HG03469 (cell line): Measurements from ENCODE around the gene BPGM.
"Not testable (repeated sequence)": the region's sequence is repeated elsewhere in the genome, so short reads cannot be mapped to it uniquely, and the experiment has no call there.

ENCODE experiments used
- ATAC-seq: cut with Tn5 transposase; IDR thresholded peaks from one replicate; pipeline ENCODE4 v1.9.1; 2021; ENCODE audit warnings: mild to moderate bottlenecking, moderate library complexity, moderate number of reproducible peaks; ENCODE audit not compliant: unreplicated experiment

Gene BPGM

DNA sequence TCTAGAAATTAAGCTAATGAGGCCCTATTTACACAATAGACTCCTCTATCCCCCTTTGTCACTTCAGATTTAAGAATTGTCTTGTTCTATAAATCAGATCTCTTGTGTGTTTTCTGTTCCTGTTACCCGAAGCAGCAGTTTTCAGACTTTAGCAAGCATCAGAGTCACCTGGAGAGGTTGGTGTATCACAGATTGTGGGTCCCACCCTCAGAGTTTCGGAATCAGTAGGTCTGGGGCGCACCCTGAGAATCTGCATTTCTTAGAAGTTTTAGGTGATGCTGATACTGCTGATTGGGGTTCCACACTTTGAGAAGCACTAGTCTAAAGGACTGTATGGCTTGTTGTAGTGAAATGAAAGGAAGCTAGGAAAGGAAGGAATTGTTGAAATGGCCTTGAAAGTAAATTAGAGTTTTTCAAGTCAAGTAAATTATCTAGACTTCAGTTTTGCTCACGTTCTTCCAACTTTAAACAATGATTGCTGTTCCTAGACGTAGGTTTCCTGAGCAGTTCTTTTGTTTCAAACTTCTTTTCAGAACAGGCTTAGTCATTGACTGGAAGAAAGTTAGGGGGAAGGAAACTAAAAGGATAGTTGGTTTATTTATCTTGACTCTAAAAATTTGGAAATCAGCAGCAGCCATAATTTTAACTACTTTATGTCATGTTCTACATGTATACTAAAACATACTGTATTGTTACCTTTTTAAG is 15.7 kb downstream of the BPGM start:
- no peak for ATAC-seq

DNA sequence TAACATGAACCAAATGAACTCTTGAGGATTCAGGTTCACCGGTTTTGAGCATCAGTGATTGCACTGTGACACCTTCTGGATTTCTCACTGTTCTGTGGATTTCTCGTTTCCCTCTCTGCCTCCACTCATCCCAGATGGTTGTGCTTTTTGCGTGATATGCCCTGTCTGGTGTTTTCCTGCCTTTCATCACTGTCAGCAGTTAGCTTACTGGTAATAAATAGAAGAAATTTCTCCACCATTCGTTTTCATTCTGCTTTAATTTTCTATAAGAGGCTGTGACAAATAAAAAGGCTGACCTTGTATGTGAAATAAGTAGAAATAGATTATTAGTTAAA is 16.2 kb downstream of the BPGM start:
- ATAC-seq, result no peak

DNA sequence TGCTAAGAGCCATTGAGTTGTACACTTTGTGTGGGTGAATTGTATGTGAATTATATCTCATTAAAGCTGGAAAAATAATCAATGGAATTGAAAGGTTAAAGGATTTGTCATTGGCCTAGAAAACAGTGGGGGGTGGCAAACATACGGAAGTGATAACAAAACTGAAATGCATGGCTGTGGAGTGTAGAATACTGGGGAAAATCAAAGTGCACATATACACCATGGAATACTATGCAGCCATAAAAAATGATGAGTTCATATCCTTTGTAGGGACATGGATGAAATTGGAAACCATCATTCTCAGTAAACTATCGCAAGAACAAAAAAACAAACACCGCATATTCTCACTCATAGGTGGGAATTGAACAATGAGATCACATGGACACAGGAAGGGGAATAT is 18.4 kb downstream of the BPGM start:
- ATAC-seq, result not testable (repeated sequence)

DNA sequence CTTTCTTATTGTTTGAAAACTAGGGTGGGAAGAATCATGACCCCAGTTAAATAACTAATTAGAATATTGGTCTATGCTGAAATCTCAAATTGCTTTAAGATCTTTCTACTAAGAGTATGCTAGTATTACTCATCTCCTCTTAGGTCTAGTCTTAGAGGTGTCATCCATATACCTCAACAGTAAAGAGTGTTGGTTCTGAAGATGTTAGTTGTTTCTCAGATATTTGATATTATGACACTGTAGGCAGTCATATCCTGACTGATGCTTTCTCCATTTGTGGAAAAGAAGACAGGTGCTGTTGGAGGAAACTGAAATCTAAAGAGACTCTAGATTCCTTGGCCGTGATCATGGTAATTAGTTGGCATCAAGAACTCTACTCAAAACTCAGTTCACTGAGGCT is 21.2 kb downstream of the BPGM start:
- no peak for ATAC-seq

- no peak for ATAC-seq
Observed at GRCh38 chr7:134669388-134669787, 22.7 kb downstream of the BPGM start.

GRCh38 chr7:134669845-134670373 is 23.3 kb downstream of the BPGM start:
- ATAC-seq, result no peak

DNA sequence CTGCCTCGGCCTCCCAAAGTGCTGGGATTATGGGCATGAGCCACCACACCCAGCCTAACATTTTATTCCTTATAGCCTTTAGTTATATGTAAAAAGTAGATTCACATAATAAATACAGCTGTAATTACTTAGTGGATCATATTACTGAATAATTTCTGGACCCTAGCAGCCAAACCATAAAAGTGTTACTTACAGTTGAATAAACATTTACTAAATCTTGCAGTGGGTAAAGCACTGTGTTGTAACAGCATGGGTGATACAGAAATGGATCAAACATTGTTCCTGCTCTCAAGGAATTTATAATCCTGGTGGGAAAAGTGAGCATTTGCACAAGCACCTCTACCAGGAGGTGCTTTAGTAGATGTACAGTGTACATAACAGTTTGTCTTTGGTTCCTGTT is 25.0 kb downstream of the BPGM start:
- no peak for ATAC-seq

GRCh38 chr7:134674424-134674823 is 27.8 kb downstream of the BPGM start:
- no peak for ATAC-seq

DNA sequence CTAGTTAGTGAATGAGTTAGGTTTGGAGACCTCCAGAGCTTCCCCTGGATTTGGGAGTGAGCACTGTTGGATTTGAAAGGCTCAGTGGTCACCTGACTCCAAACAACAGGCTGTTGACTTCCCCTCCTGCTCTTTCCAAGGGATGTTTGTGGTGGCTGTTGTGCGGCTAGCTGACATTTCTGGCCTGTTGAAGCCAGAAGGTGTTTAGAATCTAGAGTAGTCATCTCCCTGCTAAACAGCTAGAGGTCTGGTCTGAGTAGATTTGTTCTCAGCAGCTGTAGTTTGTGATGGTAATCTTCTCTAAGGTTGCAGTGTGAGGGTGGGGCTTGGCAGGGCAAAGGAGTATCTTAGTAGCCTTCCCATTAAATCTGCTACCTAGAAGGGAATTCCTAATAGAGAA is 30.1 kb downstream of the BPGM start:
- ATAC-seq, result no peak

DNA sequence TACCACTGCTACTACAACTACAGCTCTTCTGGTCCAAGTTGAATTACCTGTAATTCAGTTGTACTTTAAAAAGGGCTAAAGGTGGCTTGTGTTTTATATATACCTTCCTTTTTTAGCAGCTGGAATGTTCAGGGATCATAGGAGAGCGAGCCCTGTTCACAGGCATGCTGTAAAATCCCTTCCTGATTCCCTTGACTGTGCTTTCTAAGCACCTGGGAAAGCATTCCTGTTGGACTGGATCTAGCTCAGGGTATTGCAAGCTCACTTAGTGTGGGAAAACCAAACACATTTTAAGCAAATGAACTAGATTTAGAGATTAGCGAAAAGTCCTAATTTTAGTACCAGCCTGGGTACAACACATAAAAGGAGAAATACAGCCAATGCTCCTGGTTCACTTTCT is 31.5 kb downstream of the BPGM start:
- ATAC-seq, result no peak

DNA sequence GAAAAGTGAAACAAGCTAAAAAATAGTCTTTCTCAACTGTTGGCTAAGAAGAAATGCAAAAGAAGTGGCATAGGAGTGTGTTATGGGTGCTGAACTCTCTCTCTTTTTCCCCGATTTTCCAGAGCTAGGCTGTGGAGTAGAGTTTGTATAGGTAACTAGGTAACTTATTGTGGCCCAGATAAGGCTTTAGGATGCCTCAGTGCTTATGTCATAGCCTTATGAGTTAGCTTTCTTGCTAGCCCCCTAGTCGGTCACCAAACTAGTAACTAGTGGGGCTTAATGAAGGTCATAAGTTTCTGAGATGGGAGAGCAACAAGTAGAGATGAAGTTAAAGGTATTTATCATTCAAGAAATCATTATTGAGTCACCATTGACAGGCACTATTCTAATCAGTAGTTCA is 32.4 kb downstream of the BPGM start:
- ATAC-seq, result no peak

DNA sequence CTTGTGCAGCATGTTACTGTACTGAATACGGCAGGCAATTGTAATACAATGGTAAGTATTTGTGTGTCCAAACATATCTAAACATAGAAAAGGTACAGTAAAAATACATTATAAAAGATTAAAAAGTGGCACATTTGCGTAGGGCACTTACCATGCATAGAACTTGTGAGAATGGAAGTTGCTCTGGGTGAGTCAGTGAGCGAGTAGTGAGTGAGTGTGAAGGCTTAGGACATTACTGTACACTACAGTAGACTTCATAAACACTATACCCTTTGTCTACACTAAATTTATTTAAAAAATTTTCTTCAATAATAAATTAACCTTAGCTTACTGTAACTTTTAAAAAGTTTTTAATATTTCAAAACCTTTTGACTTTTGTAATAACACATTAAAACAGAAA is 37.5 kb downstream of the BPGM start:
- ATAC-seq, result no peak

DNA sequence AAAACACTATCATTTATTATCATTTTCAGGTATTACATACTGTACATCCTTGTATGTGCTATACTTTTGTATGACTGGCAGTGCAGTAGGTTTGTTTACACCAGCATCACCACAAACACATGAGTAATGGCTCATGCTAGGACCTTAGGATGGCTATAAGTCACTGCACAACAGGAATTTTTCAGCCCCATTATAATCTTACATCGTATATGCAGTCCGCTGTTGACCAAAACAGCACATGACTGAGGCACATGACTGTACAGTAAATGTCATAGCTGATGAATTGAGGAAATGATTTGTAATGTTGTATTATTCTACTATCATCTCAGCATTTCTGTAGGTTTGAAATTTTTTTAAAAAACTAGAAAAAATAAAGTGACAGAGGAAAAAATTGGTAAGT is 38.6 kb downstream of the BPGM start:
- no peak for ATAC-seq

DNA sequence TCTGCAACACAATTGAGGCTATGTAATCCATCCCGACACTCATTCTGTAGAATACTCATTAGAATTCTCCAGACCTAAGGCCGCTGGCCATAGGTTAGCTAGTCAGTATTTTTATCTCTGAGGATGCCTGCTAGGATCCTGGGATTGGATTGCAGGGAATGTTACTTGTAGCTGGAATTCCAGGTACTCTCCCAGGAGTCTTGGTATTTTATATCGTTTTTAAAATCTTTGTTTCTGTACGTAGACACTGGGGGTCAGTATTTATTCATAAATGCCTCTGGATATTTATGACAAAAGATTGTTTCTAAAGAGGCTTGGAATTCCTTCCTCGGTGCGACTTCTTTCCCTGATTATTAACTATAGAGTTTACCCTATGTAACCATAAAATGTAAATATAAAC is 40.1 kb downstream of the BPGM start:
- no peak for ATAC-seq

GRCh38 chr7:134689550-134689949 is 42.9 kb downstream of the BPGM start:
- not testable (repeated sequence) for ATAC-seq

DNA sequence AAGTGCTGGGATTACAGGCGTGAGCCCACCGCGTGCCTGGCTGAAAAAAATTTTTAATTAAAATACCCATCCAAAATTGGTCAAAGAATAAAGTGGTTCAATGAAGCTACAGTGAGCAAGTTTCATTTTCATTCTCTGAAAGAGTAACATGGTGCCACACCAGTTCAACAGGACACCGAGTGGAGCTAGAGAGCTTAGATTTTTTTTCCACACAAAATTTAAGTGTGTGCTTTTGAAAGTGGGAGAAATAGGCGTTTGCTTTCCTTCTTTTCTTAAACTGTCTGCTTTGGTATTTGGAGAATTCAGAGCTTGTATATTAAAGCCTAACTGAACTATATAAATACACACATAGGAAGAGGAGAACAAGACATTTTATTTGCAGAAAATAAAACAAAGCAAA is 43.4 kb downstream of the BPGM start:
- no peak for ATAC-seq

DNA sequence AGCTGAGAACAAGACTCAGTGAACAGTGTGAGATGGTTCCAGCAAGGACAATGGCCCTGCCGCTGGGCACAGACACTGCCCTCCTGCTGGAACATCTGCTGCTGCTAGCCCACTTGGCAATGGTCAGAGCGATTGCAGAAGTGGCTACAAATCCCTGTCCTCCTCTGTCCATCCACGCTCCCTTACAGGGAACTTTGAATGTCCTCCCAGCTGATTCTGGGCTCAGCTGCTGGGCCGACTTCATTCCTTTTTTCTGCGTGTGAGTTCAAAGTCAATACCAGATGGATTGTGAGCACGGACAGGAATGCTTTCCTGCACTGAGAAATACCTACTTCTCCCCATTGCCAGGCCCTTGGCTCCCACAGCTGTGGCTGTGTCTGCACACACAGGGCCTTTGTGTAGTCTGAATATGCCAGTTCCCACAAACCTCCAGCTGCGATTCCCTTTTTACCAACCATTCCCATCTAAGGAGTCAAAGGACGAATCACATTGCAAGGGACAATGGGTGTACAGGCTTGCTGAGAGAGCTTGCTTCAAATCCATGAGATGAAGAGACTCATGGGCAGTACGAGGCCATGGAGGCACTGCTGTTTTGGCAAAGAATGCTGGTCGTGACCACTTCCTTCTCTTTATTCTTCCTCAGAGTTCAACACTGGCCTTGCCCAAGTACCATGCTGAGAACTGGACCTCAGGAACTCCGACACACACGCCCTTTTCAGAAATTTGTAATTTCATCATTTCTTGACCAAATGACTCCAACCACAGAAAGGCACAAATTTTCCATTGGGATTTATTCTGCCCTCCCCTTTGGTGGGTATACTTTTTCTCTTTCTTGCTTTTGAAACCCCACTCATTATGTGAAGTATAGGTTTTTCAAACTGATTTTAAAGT is 44.2 kb downstream of the BPGM start:
- ATAC-seq, result no peak

DNA sequence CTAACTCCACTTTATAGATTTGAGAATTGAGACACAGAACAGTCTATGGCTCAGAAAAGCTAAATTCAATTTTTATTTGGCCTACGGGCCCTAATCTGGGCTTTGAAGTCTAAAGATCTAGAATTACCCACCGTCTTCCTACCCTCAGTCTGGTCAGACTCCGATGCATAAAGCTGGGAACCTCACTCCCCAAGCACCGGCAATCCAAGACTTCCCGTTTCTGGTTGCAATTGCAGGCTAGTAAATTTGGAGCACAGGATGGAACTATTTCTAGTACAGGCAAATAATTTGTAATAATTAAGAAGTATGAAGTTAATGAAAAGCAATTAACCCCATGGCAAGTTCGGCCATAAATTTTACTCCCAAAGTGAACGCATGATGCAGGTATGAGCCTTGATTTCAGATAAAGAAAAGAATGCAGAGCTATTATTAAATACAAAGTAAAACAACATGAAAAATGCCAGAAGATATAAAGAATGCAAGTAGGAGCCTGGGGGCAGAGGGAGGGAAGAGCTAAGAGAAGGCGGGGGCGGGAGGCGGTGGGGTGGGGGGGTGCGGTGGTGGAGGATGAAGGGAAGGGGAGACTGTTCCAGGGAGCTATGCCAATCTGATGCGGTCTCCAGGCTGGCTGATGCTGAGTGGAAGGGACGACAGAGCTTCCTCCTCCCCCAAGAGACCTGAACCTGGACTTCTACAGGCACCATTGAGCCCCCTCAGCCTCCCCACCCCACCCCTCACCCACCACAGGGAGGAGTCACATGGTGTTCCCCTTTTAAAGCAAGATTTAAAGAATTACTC is 45.1 kb downstream of the BPGM start:
- no peak for ATAC-seq

GRCh38 chr7:134692344-134692705 is 45.7 kb downstream of the BPGM start:
- ATAC-seq, result no peak

DNA sequence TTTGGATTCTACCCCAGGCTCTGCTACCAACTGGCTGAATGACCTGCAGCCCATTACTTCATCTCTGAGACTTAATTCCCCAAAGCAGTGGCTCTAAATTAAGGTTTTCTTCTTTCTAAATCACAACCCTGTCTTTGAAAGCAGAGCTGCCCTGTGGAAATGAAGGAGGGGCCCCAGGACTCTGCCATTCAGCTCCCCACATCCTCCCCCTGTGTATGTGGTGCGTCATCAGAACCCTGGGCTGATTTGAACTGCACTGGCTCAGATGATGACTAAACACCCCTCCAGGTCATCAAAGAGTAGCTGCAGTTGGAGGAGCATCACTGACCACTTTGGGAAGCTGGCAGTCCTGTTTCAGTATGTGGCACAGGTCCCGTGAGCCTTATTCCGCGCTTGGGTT is 46.6 kb downstream of the BPGM start:
- ATAC-seq, result no peak

DNA sequence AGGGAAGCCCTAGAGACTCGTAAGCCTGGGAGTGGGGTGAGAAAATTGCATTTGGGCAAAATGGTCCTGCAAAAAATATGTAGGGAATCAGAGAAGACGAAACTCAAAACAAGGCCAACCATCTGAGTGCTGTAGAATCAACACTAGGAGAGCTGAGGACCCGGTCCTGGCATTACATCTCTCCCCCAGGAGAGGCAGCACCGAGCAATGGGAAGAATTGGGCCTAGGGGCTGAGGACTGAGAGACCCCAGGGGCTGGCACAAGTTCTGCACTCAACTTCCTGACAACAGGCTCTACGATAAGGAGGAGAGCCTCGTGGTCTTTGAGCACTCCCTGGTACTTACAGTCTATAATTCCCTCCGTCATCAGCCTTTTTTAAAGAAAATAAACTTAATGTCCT is 47.6 kb downstream of the BPGM start:
- ATAC-seq, result no peak

- ATAC-seq, result no peak
Observed at GRCh38 chr7:134694767-134695166, 48.1 kb downstream of the BPGM start.
